SK-N-MC (cell line): ENCODE measurements around the gene CCDC33.

Experiments
- DNase-seq: peaks from one replicate; pipeline ENCODE4 v3.0.0-alpha.2; 2011; ENCODE audit warnings: low read depth, low spot score
- H3K27ac ChIP-seq: fragments of 200-600 bp; sonication (generic); 2 replicates; pipeline ENCODE4 v1.5.1; 2016; ENCODE audit warnings: mixed run types
- H3K36me3 ChIP-seq: fragments of 200-600 bp; sonication (generic); 2 replicates; pipeline ENCODE4 v1.6.1; 2017; ENCODE audit warnings: antibody characterized with exemption, low read length, mixed read lengths; ENCODE audit not compliant: insufficient read depth
- H3K4me3 ChIP-seq: fragments of 200-600 bp; sonication (generic); 2 replicates; pipeline ENCODE4 v1.5.1; 2016
- H3K9ac ChIP-seq: fragments of 200-600 bp; sonication (generic); 2 replicates; pipeline ENCODE4 v1.8.0; 2017; ENCODE audit warnings: mixed run types, mixed read lengths; ENCODE audit not compliant: insufficient read length
- H3K9me3 ChIP-seq: fragments of 200-600 bp; sonication (generic); 2 replicates; pipeline ENCODE4 v1.6.1; 2017; ENCODE audit warnings: low read depth, mild to moderate bottlenecking, antibody characterized with exemption, low read length, moderate library complexity, mixed read lengths
- EZH2 ChIP-seq: fragments of 200-600 bp; sonication (generic); IDR thresholded peaks from one replicate; pipeline ENCODE4 v1.6.1; 2017; ENCODE audit warnings: antibody characterized with exemption
- FOXP2 ChIP-seq: optimal IDR thresholded peaks from 2 replicates; pipeline ENCODE3; 2011; ENCODE audit warnings: mild to moderate bottlenecking, moderate library complexity; ENCODE audit not compliant: insufficient read depth; ENCODE audit errors: extremely low read length, control extremely low read depth
- POLR2AphosphoS5 ChIP-seq: IDR thresholded peaks from 2 replicates; pipeline ENCODE4 v1.6.1; 2012; ENCODE audit warnings: mild to moderate bottlenecking, low read depth, low read length, borderline replicate concordance

Gene CCDC33

GRCh38 chr15:74235962-74236361, at the start of gene CCDC33:
CCDC33 (plus strand) TSS chr15:74236326; CDS start chr15:74236720, 394 bp downstream.
- H3K4me3 ChIP-seq: no peak within 1 kb of the TSS
- no peaks in the 10 kb centered on the region for H3K9me3 ChIP-seq
- no peak within 1 kb of the TSS for H3K9ac ChIP-seq
- TF ChIP-seq POLR2AphosphoS5 (no peak), EZH2 (no peak), FOXP2 (no peak)
- no peaks in the 10 kb centered on the region for H3K36me3 ChIP-seq
- DNase-seq: no peak
- H3K27ac ChIP-seq: no peak within 1 kb of the TSS

- no peak overlapping the region for H3K4me3 ChIP-seq
- no peak for DNase-seq
- no peaks in the 10 kb centered on the region for H3K9me3 ChIP-seq
- H3K27ac ChIP-seq: no peak overlapping the region
- TF ChIP-seq EZH2 (no peak), FOXP2 (no peak), POLR2AphosphoS5 (no peak)
- H3K9ac ChIP-seq: no peak overlapping the region
- H3K36me3 ChIP-seq: no peaks in the 10 kb centered on the region
Observed at GRCh38 chr15:74188216-74188615, 47.9 kb upstream of the CCDC33 start.

GRCh38 chr15:74191798-74192197, 44.3 kb upstream of the CCDC33 start:
- H3K27ac ChIP-seq: no peak overlapping the region
- H3K4me3 ChIP-seq: no peak overlapping the region
- H3K36me3 ChIP-seq: no peaks in the 10 kb centered on the region
- H3K9ac ChIP-seq: no peak overlapping the region
- no peak for DNase-seq
- TF ChIP-seq POLR2AphosphoS5 (no peak), EZH2 (no peak), FOXP2 (no peak)
- H3K9me3 ChIP-seq: no peaks in the 10 kb centered on the region

- DNase-seq: no peak
- no peak overlapping the region for H3K4me3 ChIP-seq
- no peaks in the 10 kb centered on the region for H3K9me3 ChIP-seq
- H3K9ac ChIP-seq: no peak overlapping the region
- H3K27ac ChIP-seq: peak overlapping the region; percentile 83; the same call in 1 of the 2 replicates
- TF ChIP-seq POLR2AphosphoS5 (no peak), EZH2 (no peak)
- H3K36me3 ChIP-seq: no peaks in the 10 kb centered on the region
Observed at GRCh38 chr15:74192751-74193150, 43.4 kb upstream of the CCDC33 start.

GRCh38 chr15:74193299-74193718, 42.8 kb upstream of the CCDC33 start:
- Histone ChIP-seq H3K9me3 (no peaks in the 10 kb centered on the region), H3K9ac (no peak overlapping the region), H3K36me3 (no peaks in the 10 kb centered on the region), H3K4me3 (peak overlapping the region; percentile 22; the same call in 1 of the 2 replicates), H3K27ac (peak overlapping the region; percentile 83)
- no peak; the same call in 1 of the 2 replicates for TF ChIP-seq POLR2AphosphoS5
- TF ChIP-seq EZH2: no peak
- no peak for TF ChIP-seq FOXP2
- DNase-seq: peak; percentile 93

- Histone ChIP-seq H3K9me3 (no peaks in the 10 kb centered on the region), H3K9ac (no peak overlapping the region), H3K4me3 (no peak overlapping the region; the same call in 1 of the 2 replicates), H3K36me3 (no peaks in the 10 kb centered on the region), H3K27ac (peak overlapping the region; percentile 83)
- no peak for DNase-seq
- no peak for TF ChIP-seq FOXP2
- TF ChIP-seq POLR2AphosphoS5: no peak
- no peak for TF ChIP-seq EZH2
Observed at GRCh38 chr15:74193905-74194304, 42.2 kb upstream of the CCDC33 start.

- H3K9ac ChIP-seq: no peak overlapping the region
- H3K4me3 ChIP-seq: no peak overlapping the region
- TF ChIP-seq EZH2 (no peak), POLR2AphosphoS5 (no peak), FOXP2 (no peak)
- no peaks in the 10 kb centered on the region for H3K36me3 ChIP-seq
- no peak for DNase-seq
- H3K9me3 ChIP-seq: no peaks in the 10 kb centered on the region
- H3K27ac ChIP-seq: no peak overlapping the region
Observed at GRCh38 chr15:74194572-74195559, 41.3 kb upstream of the CCDC33 start.

- DNase-seq: peak; percentile 81
- Histone ChIP-seq H3K36me3 (no peaks in the 10 kb centered on the region), H3K27ac (no peak overlapping the region), H3K9ac (no peak overlapping the region), H3K9me3 (no peaks in the 10 kb centered on the region), H3K4me3 (peak overlapping the region; percentile 17; the same call in 1 of the 2 replicates)
- TF ChIP-seq FOXP2: no peak
- no peak for TF ChIP-seq EZH2
- no peak for TF ChIP-seq POLR2AphosphoS5
Observed at GRCh38 chr15:74196175-74196574, 40.0 kb upstream of the CCDC33 start.
